Measurements from ENCODE around the gene SLIT3.

DNA sequence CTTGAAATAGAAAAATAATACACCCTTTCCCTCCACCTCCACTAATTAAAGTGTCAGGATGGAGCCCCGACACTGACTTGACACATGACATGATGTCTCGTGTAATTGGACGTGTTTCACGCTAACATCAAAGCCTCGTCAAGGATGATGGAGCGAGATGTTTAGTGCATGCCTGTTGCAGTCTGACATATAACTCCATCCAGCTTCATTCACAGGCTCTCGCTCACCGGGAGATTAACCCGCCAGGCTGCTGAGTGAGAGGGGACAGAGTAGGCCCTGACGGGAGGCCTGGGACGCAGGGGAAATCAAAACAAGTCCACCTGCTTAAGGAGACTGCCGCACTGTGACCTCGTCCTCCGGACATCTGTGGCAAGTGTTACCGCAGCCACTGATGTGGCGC, 263.5 kb downstream of the SLIT3 start:
- TF ChIP-seq, protein P1, sequence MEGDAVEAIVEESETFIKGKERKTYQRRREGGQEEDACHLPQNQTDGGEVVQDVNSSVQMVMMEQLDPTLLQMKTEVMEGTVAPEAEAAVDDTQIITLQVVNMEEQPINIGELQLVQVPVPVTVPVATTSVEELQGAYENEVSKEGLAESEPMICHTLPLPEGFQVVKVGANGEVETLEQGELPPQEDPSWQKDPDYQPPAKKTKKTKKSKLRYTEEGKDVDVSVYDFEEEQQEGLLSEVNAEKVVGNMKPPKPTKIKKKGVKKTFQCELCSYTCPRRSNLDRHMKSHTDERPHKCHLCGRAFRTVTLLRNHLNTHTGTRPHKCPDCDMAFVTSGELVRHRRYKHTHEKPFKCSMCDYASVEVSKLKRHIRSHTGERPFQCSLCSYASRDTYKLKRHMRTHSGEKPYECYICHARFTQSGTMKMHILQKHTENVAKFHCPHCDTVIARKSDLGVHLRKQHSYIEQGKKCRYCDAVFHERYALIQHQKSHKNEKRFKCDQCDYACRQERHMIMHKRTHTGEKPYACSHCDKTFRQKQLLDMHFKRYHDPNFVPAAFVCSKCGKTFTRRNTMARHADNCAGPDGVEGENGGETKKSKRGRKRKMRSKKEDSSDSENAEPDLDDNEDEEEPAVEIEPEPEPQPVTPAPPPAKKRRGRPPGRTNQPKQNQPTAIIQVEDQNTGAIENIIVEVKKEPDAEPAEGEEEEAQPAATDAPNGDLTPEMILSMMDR (IDR thresholded peaks at IDR 0.05), result no peak
- TF ChIP-seq POLR2A (IDR thresholded peaks at IDR 0.05), result no peak
